IPS-18a (cell line): ENCODE measurements around the gene ARL8A.
"Not testable (repeated sequence)": the region's sequence is repeated elsewhere in the genome, so short reads cannot be mapped to it uniquely, and the experiment has no call there.

Source experiments
- H3K27ac ChIP-seq: one replicate; pipeline ENCODE4 v1.5.1; 2013; ENCODE audit warnings: low read length
- H3K27me3 ChIP-seq: one replicate; pipeline ENCODE4 v1.6.1; 2013; ENCODE audit warnings: mild to moderate bottlenecking, low read length; ENCODE audit not compliant: control insufficient read depth, insufficient read depth
- H3K36me3 ChIP-seq: one replicate; pipeline ENCODE4 v1.6.1; 2013; ENCODE audit warnings: low read depth, low read length; ENCODE audit not compliant: control insufficient read depth
- H3K4me1 ChIP-seq: one replicate; pipeline ENCODE4 v1.6.1; 2013; ENCODE audit warnings: low read depth, low read length; ENCODE audit not compliant: control insufficient read depth
- H3K4me3 ChIP-seq: one replicate; pipeline ENCODE4 v1.5.1; 2013; ENCODE audit warnings: low read length
- H3K9ac ChIP-seq: one replicate; pipeline ENCODE4 v1.6.1; 2013; ENCODE audit warnings: mild to moderate bottlenecking, low read length, moderate library complexity
- H3K9me3 ChIP-seq: one replicate; pipeline ENCODE4 v1.6.1; 2013; ENCODE audit warnings: low read depth, low read length; ENCODE audit not compliant: control insufficient read depth

The ARL8A gene

GRCh38 chr1:202143011-202143767 lies 1.3 kb downstream of the ARL8A start:
- peak overlapping the region; percentile 93 for H3K4me3 ChIP-seq
- H3K9me3 ChIP-seq = no peaks in the 10 kb centered on the region
- H3K27me3 ChIP-seq = peaks cover 12% of the 10 kb centered on the region
- H3K9ac ChIP-seq = peak overlapping the region; percentile 63
- peaks cover 15% of the 10 kb centered on the region for H3K4me1 ChIP-seq
- no peaks in the 10 kb centered on the region for H3K36me3 ChIP-seq
- no peak overlapping the region for H3K27ac ChIP-seq

GRCh38 chr1:202141468-202141867 lies 3.1 kb downstream of the ARL8A start:
- peaks cover 15% of the 10 kb centered on the region for H3K4me1 ChIP-seq
- H3K27me3 ChIP-seq = peaks cover 12% of the 10 kb centered on the region
- H3K9me3 ChIP-seq, H3K4me3 ChIP-seq, H3K36me3 ChIP-seq, H3K27ac ChIP-seq, H3K9ac ChIP-seq: not testable (repeated sequence)

GRCh38 chr1:202140833-202141232 lies 3.7 kb downstream of the ARL8A start:
- H3K9ac ChIP-seq = no peak overlapping the region
- H3K4me1 ChIP-seq = peaks cover 15% of the 10 kb centered on the region
- no peak overlapping the region for H3K4me3 ChIP-seq
- H3K9me3 ChIP-seq = no peaks in the 10 kb centered on the region
- no peaks in the 10 kb centered on the region for H3K36me3 ChIP-seq
- H3K27me3 ChIP-seq = peaks cover 11% of the 10 kb centered on the region
- H3K27ac ChIP-seq = no peak overlapping the region

- H3K4me1 ChIP-seq = peaks cover 3% of the 10 kb centered on the region
- H3K27me3 ChIP-seq = no peaks in the 10 kb centered on the region
- H3K9ac ChIP-seq = no peak overlapping the region
- peaks cover 12% of the 10 kb centered on the region for H3K36me3 ChIP-seq
- no peak overlapping the region for H3K4me3 ChIP-seq
- no peaks in the 10 kb centered on the region for H3K9me3 ChIP-seq
- no peak overlapping the region for H3K27ac ChIP-seq
Measured at GRCh38 chr1:202135221-202135721, 9.3 kb downstream of the ARL8A start.

GRCh38 chr1:202134645-202135172 lies 9.8 kb downstream of the ARL8A start:
- Histone ChIP-seq H3K36me3 (peaks cover 12% of the 10 kb centered on the region), H3K9me3 (no peaks in the 10 kb centered on the region)

GRCh38 chr1:202133989-202134388 lies 10.5 kb downstream of the ARL8A start:
- Histone ChIP-seq H3K27ac (no peak overlapping the region), H3K9me3 (no peaks in the 10 kb centered on the region), H3K36me3 (peaks cover 12% of the 10 kb centered on the region), H3K9ac (no peak overlapping the region), H3K4me1 (peaks cover 3% of the 10 kb centered on the region), H3K4me3 (no peak overlapping the region), H3K27me3 (no peaks in the 10 kb centered on the region)

More at GRCh38 chr1:202134645-202135172, 9.8 kb downstream of the ARL8A start:
- peaks cover 3% of the 10 kb centered on the region for H3K4me1 ChIP-seq
- no peak overlapping the region for H3K9ac ChIP-seq
- no peaks in the 10 kb centered on the region for H3K27me3 ChIP-seq
- no peak overlapping the region for H3K27ac ChIP-seq
- H3K4me3 ChIP-seq = no peak overlapping the region

- no peaks in the 10 kb centered on the region for H3K27me3 ChIP-seq
- no peaks in the 10 kb centered on the region for H3K9me3 ChIP-seq
- no peak overlapping the region for H3K9ac ChIP-seq
- no peak overlapping the region for H3K4me3 ChIP-seq
- peaks cover 12% of the 10 kb centered on the region for H3K36me3 ChIP-seq
- no peaks in the 10 kb centered on the region for H3K4me1 ChIP-seq
- H3K27ac ChIP-seq = no peak overlapping the region
Measured at GRCh38 chr1:202133496-202133895, 11.0 kb downstream of the ARL8A start.

GRCh38 chr1:202133001-202133400 lies 11.5 kb downstream of the ARL8A start:
- Histone ChIP-seq H3K36me3 (peaks cover 12% of the 10 kb centered on the region), H3K4me1 (no peaks in the 10 kb centered on the region), H3K27ac (no peak overlapping the region), H3K9me3 (no peaks in the 10 kb centered on the region), H3K27me3 (no peaks in the 10 kb centered on the region), H3K4me3 (no peak overlapping the region), H3K9ac (no peak overlapping the region)

- H3K36me3 ChIP-seq = peaks cover 12% of the 10 kb centered on the region
- no peaks in the 10 kb centered on the region for H3K27me3 ChIP-seq
- H3K4me1 ChIP-seq = no peaks in the 10 kb centered on the region
- no peak overlapping the region for H3K27ac ChIP-seq
- H3K4me3 ChIP-seq = no peak overlapping the region
- H3K9me3 ChIP-seq = no peaks in the 10 kb centered on the region
- no peak overlapping the region for H3K9ac ChIP-seq
Measured at GRCh38 chr1:202131956-202132821, 12.3 kb downstream of the ARL8A start.

- Histone ChIP-seq H3K9me3 (no peaks in the 10 kb centered on the region), H3K36me3 (peaks cover 12% of the 10 kb centered on the region), H3K4me1 (no peaks in the 10 kb centered on the region), H3K27me3 (no peaks in the 10 kb centered on the region), H3K4me3 (no peak overlapping the region), H3K9ac (no peak overlapping the region), H3K27ac (no peak overlapping the region)
Measured at GRCh38 chr1:202130816-202131522, 13.6 kb downstream of the ARL8A start.

- peaks cover 12% of the 10 kb centered on the region for H3K36me3 ChIP-seq
- H3K4me1 ChIP-seq = no peaks in the 10 kb centered on the region
- no peak overlapping the region for H3K4me3 ChIP-seq
- H3K9ac ChIP-seq = no peak overlapping the region
- H3K27ac ChIP-seq = no peak overlapping the region
- no peaks in the 10 kb centered on the region for H3K9me3 ChIP-seq
- no peaks in the 10 kb centered on the region for H3K27me3 ChIP-seq
Measured at GRCh38 chr1:202130297-202130721, 14.2 kb downstream of the ARL8A start.
